GM18861 (cell line): ENCODE data around the gene SNTA1.
"Not testable (repeated sequence)": the region's sequence is repeated elsewhere in the genome, so short reads cannot be mapped to it uniquely, and the experiment has no call there.

Experiments
- ATAC-seq: cut with Tn5 transposase; IDR thresholded peaks from one replicate; pipeline ENCODE4 v1.9.1; 2021; ENCODE audit not compliant: unreplicated experiment

Gene SNTA1

GRCh38 chr20:33400812-33401183, 42.8 kb downstream of the SNTA1 start:
- ATAC-seq, result no peak

- ATAC-seq, result no peak
Observed at GRCh38 chr20:33399924-33400323, 43.6 kb downstream of the SNTA1 start.

- no peak for ATAC-seq
Observed at GRCh38 chr20:33394718-33395117, 48.8 kb downstream of the SNTA1 start.

- ATAC-seq, result no peak
Observed at GRCh38 chr20:33393609-33394008, 50.0 kb downstream of the SNTA1 start.

GRCh38 chr20:33391722-33392415, 51.7 kb downstream of the SNTA1 start:
- ATAC-seq, result no peak

- ATAC-seq, result not testable (repeated sequence)
Observed at GRCh38 chr20:33389326-33389725, 54.2 kb downstream of the SNTA1 start.

- no peak for ATAC-seq
Observed at GRCh38 chr20:33388268-33388667, 55.3 kb downstream of the SNTA1 start.

GRCh38 chr20:33387177-33387576, 56.4 kb downstream of the SNTA1 start:
- ATAC-seq, result no peak

- ATAC-seq, result no peak
Observed at GRCh38 chr20:33386673-33387072, 56.9 kb downstream of the SNTA1 start.

- ATAC-seq, result no peak
Observed at GRCh38 chr20:33377366-33377765, 66.2 kb downstream of the SNTA1 start.

GRCh38 chr20:33373735-33374605, 69.6 kb downstream of the SNTA1 start:
- no peak for ATAC-seq

GRCh38 chr20:33372993-33373441, 70.5 kb downstream of the SNTA1 start:
- no peak for ATAC-seq

GRCh38 chr20:33370291-33370690, 73.3 kb downstream of the SNTA1 start:
- ATAC-seq, result no peak

- no peak for ATAC-seq
Observed at GRCh38 chr20:33362898-33363297, 80.7 kb downstream of the SNTA1 start.

GRCh38 chr20:33359399-33360261, 83.9 kb downstream of the SNTA1 start:
- ATAC-seq, result no peak
